ENCODE data around the gene FAH.
"Not testable (repeated sequence)": the region's sequence is repeated elsewhere in the genome, so short reads cannot be mapped to it uniquely, and the experiment has no call there.

The FAH gene

GRCh38 chr15:80152896-80153876 is at the start of gene FAH:
Gene FAH, plus strand, starts transcription at chr15:80152999. Its CDS starts 56 bp downstream, at chr15:80153055.
- DNase-seq = no peak

GRCh38 chr15:80105193-80105592 is 47.6 kb upstream of the FAH start:
- no peak for DNase-seq

- DNase-seq = no peak
Observed at GRCh38 chr15:80105595-80105994, 47.2 kb upstream of the FAH start.

- no peak for DNase-seq
Observed at GRCh38 chr15:80106051-80106450, 46.7 kb upstream of the FAH start.

GRCh38 chr15:80107204-80107603 is 45.6 kb upstream of the FAH start:
- no peak for DNase-seq

- no peak for DNase-seq
Observed at GRCh38 chr15:80107774-80108173, 45.0 kb upstream of the FAH start.

GRCh38 chr15:80109388-80109787 is 43.4 kb upstream of the FAH start:
- no peak for DNase-seq

GRCh38 chr15:80110920-80111319 is 41.9 kb upstream of the FAH start:
- DNase-seq = no peak

- DNase-seq = no peak
Observed at GRCh38 chr15:80114114-80114513, 38.7 kb upstream of the FAH start.

- DNase-seq = no peak
Observed at GRCh38 chr15:80115021-80115420, 37.8 kb upstream of the FAH start.

GRCh38 chr15:80118956-80119355 is 33.8 kb upstream of the FAH start:
- DNase-seq = no peak

- DNase-seq = no peak
Observed at GRCh38 chr15:80120636-80121035, 32.2 kb upstream of the FAH start.

GRCh38 chr15:80121546-80121945 is 31.3 kb upstream of the FAH start:
- DNase-seq = no peak

GRCh38 chr15:80123034-80123433 is 29.8 kb upstream of the FAH start:
- DNase-seq = no peak

GRCh38 chr15:80127253-80127652 is 25.5 kb upstream of the FAH start:
- DNase-seq = not testable (repeated sequence)

GRCh38 chr15:80127911-80128310 is 24.9 kb upstream of the FAH start:
- DNase-seq = no peak

- DNase-seq = no peak
Observed at GRCh38 chr15:80132382-80132781, 20.4 kb upstream of the FAH start.

GRCh38 chr15:80136854-80137253 is 15.9 kb upstream of the FAH start:
- no peak for DNase-seq

GRCh38 chr15:80138961-80139360 is 13.8 kb upstream of the FAH start:
- DNase-seq = no peak

GRCh38 chr15:80140909-80141308 is 11.9 kb upstream of the FAH start:
- DNase-seq = no peak

GRCh38 chr15:80141916-80142598 is 10.7 kb upstream of the FAH start:
- DNase-seq = no peak

- no peak for DNase-seq
Observed at GRCh38 chr15:80142646-80143045, 10.2 kb upstream of the FAH start.

GRCh38 chr15:80151148-80151547 is 1.7 kb upstream of the FAH start:
- DNase-seq = no peak

GRCh38 chr15:80151576-80151975 is 1.2 kb upstream of the FAH start:
- DNase-seq = no peak
